Measurements from ENCODE around the gene SLIRP.
"Not testable (repeated sequence)": the region's sequence is repeated elsewhere in the genome, so short reads cannot be mapped to it uniquely, and the experiment has no call there.

SLIRP gene

DNA sequence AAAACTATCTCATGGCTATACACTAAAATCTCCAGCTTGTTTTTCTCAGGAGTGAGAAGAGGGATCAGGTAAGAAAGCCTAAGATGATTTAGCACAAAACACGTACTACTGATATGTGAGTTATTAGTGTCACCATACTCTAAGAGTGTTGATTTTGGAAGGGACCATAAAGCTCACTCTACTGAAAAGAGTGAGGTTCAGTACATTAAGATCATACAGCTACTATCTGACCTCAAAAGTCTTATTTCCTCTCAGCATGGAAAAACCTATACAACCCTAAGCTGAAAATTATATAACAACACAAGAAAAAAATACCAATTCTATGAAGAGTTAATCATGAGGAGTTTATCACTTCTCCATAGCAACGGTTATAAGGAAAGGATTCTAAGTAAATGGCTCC lies 33.5 kb downstream of the SLIRP start:
- no peak for DNase-seq (ENCODE audit: low spot score)
- FAIRE-seq: no peak

GRCh38 chr14:77746064-77746702 lies 38.3 kb downstream of the SLIRP start:
- FAIRE-seq: no peak

DNA sequence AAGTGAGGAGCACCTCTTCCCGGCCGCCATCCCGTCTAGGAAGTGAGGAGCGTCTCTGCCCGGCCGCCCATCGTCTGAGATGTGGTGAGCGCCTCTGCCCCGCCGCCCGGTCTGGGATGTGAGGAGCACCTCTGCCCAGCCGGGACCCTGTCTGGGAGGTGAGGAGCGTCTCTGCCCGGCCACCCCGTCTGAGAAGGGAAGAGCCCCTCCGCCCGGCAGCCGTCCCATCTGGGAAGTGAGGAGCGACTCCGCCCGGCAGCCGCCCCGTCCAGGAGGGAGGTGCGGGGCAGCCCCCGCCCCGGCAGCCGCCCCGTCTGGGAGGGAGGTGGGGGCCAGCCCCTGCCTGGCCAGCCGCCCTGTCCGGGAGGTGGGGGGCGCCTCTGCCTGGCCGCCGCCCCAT lies 39.5 kb downstream of the SLIRP start:
- not testable (repeated sequence) for DNase-seq (ENCODE audit: low spot score); FAIRE-seq

More at GRCh38 chr14:77746064-77746702, 38.3 kb downstream of the SLIRP start:
- DNase-seq (ENCODE audit: low spot score): no peak

DNA sequence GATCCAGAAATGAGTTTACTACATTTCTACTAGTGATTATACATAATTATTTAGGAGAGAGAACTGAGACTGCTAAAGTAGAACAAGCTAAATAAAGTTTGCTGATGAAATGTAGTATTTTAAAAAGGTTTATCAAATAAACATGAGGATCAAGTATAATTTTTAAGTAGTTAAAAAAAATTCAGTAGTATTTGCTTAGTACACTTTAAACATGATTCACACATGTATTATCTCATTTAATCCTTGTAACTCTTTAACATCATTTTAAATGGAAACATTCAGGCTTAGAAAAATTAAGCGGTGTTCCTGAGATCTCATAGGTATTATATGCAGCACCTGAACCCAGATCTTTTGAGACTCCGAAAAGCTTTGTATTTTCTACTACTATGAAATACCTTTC lies 44.4 kb downstream of the SLIRP start:
- no peak for DNase-seq (ENCODE audit: low spot score)
- FAIRE-seq: no peak

GRCh38 chr14:77752799-77753516 lies 45.1 kb downstream of the SLIRP start:
- FAIRE-seq (no peak), DNase-seq (ENCODE audit: low spot score) (no peak)

- FAIRE-seq: no peak
- peak; percentile 97 for DNase-seq (ENCODE audit: low spot score)
These were observed 52.7 kb downstream of the SLIRP start, which contains the start of gene SNW1 for GRCh38 chr14:77760381-77761204. Gene SNW1, minus strand, starts transcription at chr14:77761156. Its CDS starts 29 bp downstream, at chr14:77761127.

DNA sequence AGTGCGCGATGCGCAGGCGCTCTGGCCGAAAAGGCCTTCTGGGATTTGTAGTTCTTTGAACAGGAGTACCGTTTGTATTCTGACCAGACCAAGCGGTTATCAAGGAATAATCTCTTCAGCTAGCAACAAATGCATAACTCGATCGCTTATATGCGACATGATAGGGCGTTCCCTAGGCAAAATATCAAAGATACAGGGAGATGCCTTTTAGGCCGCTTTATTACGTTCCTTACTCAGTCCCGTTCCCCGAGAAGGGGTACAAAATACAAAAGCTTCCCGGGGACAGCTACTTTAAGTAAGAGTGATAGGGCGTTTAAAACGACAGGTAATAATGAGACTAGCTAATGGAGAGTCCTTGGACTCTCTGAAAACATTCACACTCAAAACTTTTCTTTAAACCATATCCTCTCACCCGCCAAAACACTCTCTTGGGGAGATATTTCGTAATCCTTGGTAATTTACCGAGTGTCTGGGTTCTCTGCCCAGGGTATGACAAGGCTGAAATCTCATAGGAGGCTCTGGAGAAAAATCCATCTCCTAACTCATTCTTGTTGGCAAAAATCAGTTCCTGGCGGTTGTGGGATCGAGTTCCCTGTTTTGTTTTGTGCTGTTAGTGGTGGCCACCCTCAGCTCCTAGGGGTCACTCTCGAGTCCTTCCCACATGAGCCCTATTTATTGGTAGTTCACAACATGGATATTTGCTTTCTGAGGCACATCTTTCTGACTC lies 53.5 kb downstream of the SLIRP start:
- FAIRE-seq (no peak), DNase-seq (ENCODE audit: low spot score) (peak; percentile 53)

- FAIRE-seq (no peak), DNase-seq (ENCODE audit: low spot score) (no peak)
These were observed 55.4 kb downstream of the SLIRP start for GRCh38 chr14:77763316-77763715.

DNA sequence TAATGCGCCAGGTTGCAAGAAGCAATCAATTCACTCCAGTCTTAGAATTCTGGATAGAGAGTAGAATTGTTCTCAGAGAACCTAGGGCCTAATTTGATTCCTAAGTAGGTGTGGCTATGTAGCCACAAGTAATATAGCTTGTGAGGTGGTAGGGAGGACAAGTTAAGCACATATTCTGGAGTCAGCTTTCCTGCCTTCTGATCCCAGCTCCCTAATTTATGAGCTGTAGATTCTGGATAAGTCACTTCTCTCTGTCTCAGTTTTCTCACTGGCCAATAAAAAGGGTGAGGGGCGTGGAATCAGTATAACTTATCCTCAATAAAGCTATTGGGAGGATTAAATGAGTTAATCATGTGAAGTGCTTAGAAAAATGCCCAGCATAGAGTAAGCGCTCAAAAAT lies 56.1 kb downstream of the SLIRP start:
- DNase-seq (ENCODE audit: low spot score): no peak
- no peak for FAIRE-seq
